ENCODE data around the gene SULT1A3.
"Not testable (repeated sequence)": the region's sequence is repeated elsewhere in the genome, so short reads cannot be mapped to it uniquely, and the experiment has no call there.

The SULT1A3 gene

GRCh38 chr16:30199608-30200343 is 721 bp downstream of the SULT1A3 start:
- H3K36me3 ChIP-seq (ENCODE audit: control insufficient read depth, insufficient read depth, low read length); H3K27ac ChIP-seq (ENCODE audit: insufficient read depth, low read length, poor library complexity, severe bottlenecking); DNase-seq; H3K4me1 ChIP-seq (ENCODE audit: control insufficient read depth, insufficient read depth, low read length, poor library complexity, severe bottlenecking); H3K4me3 ChIP-seq (ENCODE audit: insufficient read depth, low read depth, low read length, poor library complexity, severe bottlenecking); H3K9me3 ChIP-seq (ENCODE audit: control insufficient read depth, low read length); H3K27me3 ChIP-seq (replicated peaks; ENCODE audit: control insufficient read depth, insufficient read depth, low read length, poor library complexity, severe bottlenecking): not testable (repeated sequence)

- not testable (repeated sequence) for H3K9me3 ChIP-seq (ENCODE audit: control insufficient read depth, low read length); H3K27ac ChIP-seq (ENCODE audit: insufficient read depth, low read length, poor library complexity, severe bottlenecking); H3K4me1 ChIP-seq (ENCODE audit: control insufficient read depth, insufficient read depth, low read length, poor library complexity, severe bottlenecking); DNase-seq; H3K27me3 ChIP-seq (replicated peaks; ENCODE audit: control insufficient read depth, insufficient read depth, low read length, poor library complexity, severe bottlenecking); H3K36me3 ChIP-seq (ENCODE audit: control insufficient read depth, insufficient read depth, low read length)
- H3K4me3 ChIP-seq (ENCODE audit: insufficient read depth, low read depth, low read length, poor library complexity, severe bottlenecking) = peak overlapping the region; percentile 45
Observed at GRCh38 chr16:30205541-30206236, 6.6 kb downstream of the SULT1A3 start.

DNA sequence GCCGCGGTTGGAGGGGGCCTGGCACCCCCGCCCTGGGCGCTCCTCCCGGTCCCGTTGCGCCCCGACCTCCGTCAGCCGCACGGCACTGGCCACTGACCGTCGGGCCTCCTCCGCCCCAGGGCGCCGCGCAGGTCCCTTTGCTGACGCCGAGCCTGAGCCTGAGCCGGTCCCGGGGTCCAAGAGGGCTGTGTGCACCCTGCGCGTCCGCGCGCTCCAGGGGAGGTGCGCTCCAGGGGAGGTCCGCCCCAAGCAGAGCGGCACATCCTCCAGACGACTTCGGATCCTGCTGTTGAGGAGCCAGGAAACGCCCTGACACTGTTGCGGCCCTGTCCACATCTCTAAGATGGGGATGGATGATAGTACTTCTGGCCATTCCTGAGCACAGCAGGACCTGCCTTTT is 7.2 kb downstream of the SULT1A3 start:
- H3K4me1 ChIP-seq (ENCODE audit: control insufficient read depth, insufficient read depth, low read length, poor library complexity, severe bottlenecking) = not testable (repeated sequence)

GRCh38 chr16:30207063-30207704 is 8.1 kb downstream of the SULT1A3 start:
- H3K9me3 ChIP-seq (ENCODE audit: control insufficient read depth, low read length); H3K27me3 ChIP-seq (replicated peaks; ENCODE audit: control insufficient read depth, insufficient read depth, low read length, poor library complexity, severe bottlenecking); H3K36me3 ChIP-seq (ENCODE audit: control insufficient read depth, insufficient read depth, low read length); DNase-seq; H3K27ac ChIP-seq (ENCODE audit: insufficient read depth, low read length, poor library complexity, severe bottlenecking); H3K4me3 ChIP-seq (ENCODE audit: insufficient read depth, low read depth, low read length, poor library complexity, severe bottlenecking); H3K4me1 ChIP-seq (ENCODE audit: control insufficient read depth, insufficient read depth, low read length, poor library complexity, severe bottlenecking): not testable (repeated sequence)

More for the DNA sequence above, 7.2 kb downstream of the SULT1A3 start:
- H3K9me3 ChIP-seq (ENCODE audit: control insufficient read depth, low read length); H3K27ac ChIP-seq (ENCODE audit: insufficient read depth, low read length, poor library complexity, severe bottlenecking); H3K36me3 ChIP-seq (ENCODE audit: control insufficient read depth, insufficient read depth, low read length); H3K27me3 ChIP-seq (replicated peaks; ENCODE audit: control insufficient read depth, insufficient read depth, low read length, poor library complexity, severe bottlenecking); DNase-seq: not testable (repeated sequence)
- H3K4me3 ChIP-seq (ENCODE audit: insufficient read depth, low read depth, low read length, poor library complexity, severe bottlenecking) = peak overlapping the region; percentile 45

- not testable (repeated sequence) for H3K36me3 ChIP-seq (ENCODE audit: control insufficient read depth, insufficient read depth, low read length); H3K4me1 ChIP-seq (ENCODE audit: control insufficient read depth, insufficient read depth, low read length, poor library complexity, severe bottlenecking); H3K9me3 ChIP-seq (ENCODE audit: control insufficient read depth, low read length); H3K4me3 ChIP-seq (ENCODE audit: insufficient read depth, low read depth, low read length, poor library complexity, severe bottlenecking); H3K27me3 ChIP-seq (replicated peaks; ENCODE audit: control insufficient read depth, insufficient read depth, low read length, poor library complexity, severe bottlenecking); H3K27ac ChIP-seq (ENCODE audit: insufficient read depth, low read length, poor library complexity, severe bottlenecking)
- DNase-seq = peak in 2 of 3 donors; percentile 40 to 56
Observed at GRCh38 chr16:30209032-30209431, 10.0 kb downstream of the SULT1A3 start.

DNA sequence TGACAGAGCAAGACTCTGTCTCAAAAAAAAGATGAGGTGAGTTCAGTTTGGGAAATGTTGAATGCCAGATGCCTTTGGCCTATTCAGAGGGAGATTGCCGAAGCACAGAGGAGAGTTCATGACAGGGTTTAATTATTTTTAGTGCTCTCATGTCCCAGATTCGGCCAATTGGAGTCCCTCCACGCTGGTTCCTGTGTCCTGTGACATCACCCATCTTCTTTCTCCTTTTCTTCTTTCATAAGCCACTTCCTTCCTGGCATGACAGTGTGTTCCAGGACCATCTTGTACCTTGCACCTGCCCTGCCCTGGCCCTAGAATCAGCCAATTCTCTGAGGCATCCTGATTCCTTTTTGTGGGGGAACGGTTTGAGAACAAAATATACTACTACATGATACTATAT is 12.4 kb downstream of the SULT1A3 start:
- not testable (repeated sequence) for H3K4me1 ChIP-seq (ENCODE audit: control insufficient read depth, insufficient read depth, low read length, poor library complexity, severe bottlenecking); H3K27ac ChIP-seq (ENCODE audit: insufficient read depth, low read length, poor library complexity, severe bottlenecking); H3K9me3 ChIP-seq (ENCODE audit: control insufficient read depth, low read length); H3K4me3 ChIP-seq (ENCODE audit: insufficient read depth, low read depth, low read length, poor library complexity, severe bottlenecking); H3K36me3 ChIP-seq (ENCODE audit: control insufficient read depth, insufficient read depth, low read length); H3K27me3 ChIP-seq (replicated peaks; ENCODE audit: control insufficient read depth, insufficient read depth, low read length, poor library complexity, severe bottlenecking); DNase-seq

GRCh38 chr16:30217082-30217481 is 18.0 kb downstream of the SULT1A3 start:
- H3K9me3 ChIP-seq (ENCODE audit: control insufficient read depth, low read length); H3K27ac ChIP-seq (ENCODE audit: insufficient read depth, low read length, poor library complexity, severe bottlenecking); H3K4me1 ChIP-seq (ENCODE audit: control insufficient read depth, insufficient read depth, low read length, poor library complexity, severe bottlenecking); H3K36me3 ChIP-seq (ENCODE audit: control insufficient read depth, insufficient read depth, low read length); H3K4me3 ChIP-seq (ENCODE audit: insufficient read depth, low read depth, low read length, poor library complexity, severe bottlenecking); H3K27me3 ChIP-seq (replicated peaks; ENCODE audit: control insufficient read depth, insufficient read depth, low read length, poor library complexity, severe bottlenecking); DNase-seq: not testable (repeated sequence)

GRCh38 chr16:30248379-30248778 is 49.3 kb downstream of the SULT1A3 start, which contains the start of gene NPIPB13:
NPIPB13 (minus strand) TSS chr16:30248479; CDS start chr16:30245573, 2,906 bp downstream.
- DNase-seq; H3K27ac ChIP-seq (ENCODE audit: insufficient read depth, low read length, poor library complexity, severe bottlenecking); H3K27me3 ChIP-seq (replicated peaks; ENCODE audit: control insufficient read depth, insufficient read depth, low read length, poor library complexity, severe bottlenecking); H3K4me3 ChIP-seq (ENCODE audit: insufficient read depth, low read depth, low read length, poor library complexity, severe bottlenecking); H3K36me3 ChIP-seq (ENCODE audit: control insufficient read depth, insufficient read depth, low read length); H3K9me3 ChIP-seq (ENCODE audit: control insufficient read depth, low read length); H3K4me1 ChIP-seq (ENCODE audit: control insufficient read depth, insufficient read depth, low read length, poor library complexity, severe bottlenecking): not testable (repeated sequence)

Data from effector memory CD4-positive, alpha-beta T cell (primary cell).